ENCODE measurements around the gene ESPL1. TPM values are rescaled to one million over a fixed set of nuclear protein-coding genes. Genes with fewer than 3 reads are reported as not detected.

Gene ESPL1
- total RNA-seq, 1 donor from 2014 or later: 6.7 TPM

DNA sequence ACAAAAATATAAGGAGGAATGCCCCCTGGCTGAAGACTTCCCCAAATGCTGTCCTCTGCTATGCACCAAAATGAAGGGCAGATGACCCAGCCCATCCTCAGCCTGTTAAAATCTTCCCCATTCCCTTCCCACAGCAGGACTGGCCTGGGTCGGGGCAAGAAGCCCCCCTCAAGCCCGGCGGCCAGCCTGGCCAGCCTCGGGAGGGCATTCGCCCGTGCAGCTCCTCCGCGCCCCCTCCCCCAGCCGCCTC, 36.5 kb upstream of the ESPL1 start:
- DNase-seq (ENCODE audit: low read depth, low spot score): no peak

DNA sequence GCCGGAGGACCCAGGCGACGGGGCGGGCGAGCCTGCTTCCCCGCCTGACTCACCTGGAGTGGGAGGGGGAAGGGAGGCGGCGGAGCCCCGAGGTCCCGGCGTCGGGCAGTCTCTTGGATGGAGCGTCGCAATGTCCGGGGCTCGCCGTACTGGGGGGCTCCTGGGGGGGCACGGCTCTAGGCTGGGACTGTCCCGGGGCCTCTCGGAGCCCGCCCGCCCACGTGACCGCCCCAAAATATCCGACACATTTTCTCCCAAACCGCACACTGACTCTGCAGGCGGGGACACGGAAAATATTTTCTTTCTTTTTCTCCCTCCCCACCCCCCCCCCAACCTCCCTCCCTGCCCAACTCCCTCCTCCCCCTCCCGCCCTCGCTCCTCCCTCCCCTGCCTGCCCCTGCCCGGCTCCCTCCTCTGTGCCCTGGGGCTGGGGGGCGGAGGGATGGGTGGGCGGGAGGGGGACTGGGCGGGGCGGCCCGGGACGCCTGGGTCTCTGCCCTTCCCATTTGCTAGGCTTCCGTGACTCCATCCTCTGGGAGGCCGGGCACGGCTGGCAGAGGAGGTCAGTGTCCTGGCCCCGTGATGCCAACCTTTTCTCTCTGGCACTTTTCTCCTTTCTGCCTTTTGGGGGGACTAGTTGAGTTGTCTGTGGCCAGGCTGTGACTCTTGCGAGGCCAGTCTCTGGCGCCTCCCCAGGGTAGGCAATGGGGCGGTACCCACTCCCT, 36.0 kb upstream of the ESPL1 start, which contains the start of gene RARG:
Gene RARG, minus strand, starts transcription at position 289 of the 725 bp plus-strand sequence. CDS start 4,664 bp downstream, outside the sequence.
- no peak for DNase-seq (ENCODE audit: low read depth, low spot score)

GRCh38 chr12:53232646-53233461, 35.2 kb upstream of the ESPL1 start:
- no peak for DNase-seq (ENCODE audit: low read depth, low spot score)

DNA sequence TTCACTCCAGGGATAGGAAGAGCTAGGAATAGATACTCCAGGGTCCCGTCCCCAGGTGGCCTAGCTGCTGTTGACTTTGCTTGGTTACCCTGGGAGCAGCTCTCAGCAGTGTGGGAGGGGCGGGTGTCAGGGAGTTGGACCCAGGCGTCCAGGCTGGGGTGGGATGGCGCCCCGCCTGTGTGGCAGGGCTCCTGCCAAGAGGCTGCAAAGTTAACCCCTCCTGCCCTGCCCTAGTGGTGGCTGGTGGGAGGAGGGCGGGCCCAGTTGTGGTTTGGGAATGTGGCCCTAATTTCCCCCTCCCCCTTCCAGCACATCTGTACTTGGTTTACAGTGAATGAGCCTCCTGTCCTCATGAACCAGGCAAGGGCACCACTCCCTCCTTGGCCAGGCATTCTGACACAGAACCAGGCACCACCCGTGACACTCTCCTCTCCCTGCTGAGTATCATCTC, 34.4 kb upstream of the ESPL1 start:
- DNase-seq (ENCODE audit: low read depth, low spot score): no peak

DNA sequence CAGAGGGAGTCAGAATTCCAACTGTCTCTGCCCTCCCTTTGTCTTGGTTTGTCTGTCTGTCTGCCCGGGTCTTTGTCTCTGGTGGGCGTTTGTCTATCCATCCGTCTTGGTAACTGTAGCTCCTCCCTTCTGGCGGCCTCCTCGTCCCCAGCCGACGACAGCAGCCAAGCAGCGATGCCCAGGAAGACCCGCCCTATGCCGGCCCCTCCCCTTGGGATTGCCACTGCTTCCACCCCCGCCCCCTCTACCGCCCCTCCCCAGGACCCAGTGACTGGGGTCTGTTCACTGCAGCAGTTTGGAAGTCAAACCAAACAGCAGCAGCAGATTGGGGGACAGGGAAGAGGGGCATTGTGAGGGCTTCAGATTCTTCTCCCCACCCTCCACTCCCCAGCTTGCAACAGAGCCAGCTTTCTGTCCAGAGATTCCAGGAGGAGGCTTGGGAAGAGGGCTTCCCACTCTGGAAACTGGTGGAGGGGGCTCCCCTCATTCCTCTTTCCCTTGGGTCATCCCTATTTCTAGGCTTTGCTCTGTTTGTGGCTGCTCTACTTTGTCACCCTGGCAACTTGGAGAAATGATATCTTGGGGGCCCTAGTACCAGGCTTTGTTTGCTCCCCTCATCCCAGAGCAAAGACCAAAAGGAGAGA, 33.7 kb upstream of the ESPL1 start:
- no peak for DNase-seq (ENCODE audit: low read depth, low spot score)

DNA sequence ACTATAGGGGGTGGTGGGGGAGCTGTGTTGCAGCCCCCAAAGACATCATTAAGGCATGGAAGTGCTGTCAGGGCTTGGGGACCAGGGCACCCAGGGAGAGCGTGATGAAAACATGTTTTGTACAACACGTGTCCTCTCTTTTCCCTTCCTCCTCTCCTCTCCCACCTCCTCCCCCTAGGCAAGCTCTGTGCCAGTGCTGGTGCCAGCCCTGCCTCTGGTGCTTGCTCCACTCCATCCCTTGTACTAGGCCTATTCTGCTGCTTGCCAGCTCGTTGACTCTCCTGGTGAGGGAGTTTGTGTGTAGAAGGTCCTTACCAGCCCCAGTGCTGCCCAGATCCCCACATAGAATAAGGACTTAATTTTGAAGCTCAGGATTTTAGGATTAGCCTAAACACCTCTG, 32.9 kb upstream of the ESPL1 start:
- no peak for DNase-seq (ENCODE audit: low read depth, low spot score)

- no peak for DNase-seq (ENCODE audit: low read depth, low spot score)
Measured at GRCh38 chr12:53235742-53236442, 32.2 kb upstream of the ESPL1 start.

GRCh38 chr12:53236443-53237111, 31.5 kb upstream of the ESPL1 start:
- no peak for DNase-seq (ENCODE audit: low read depth, low spot score)

DNA sequence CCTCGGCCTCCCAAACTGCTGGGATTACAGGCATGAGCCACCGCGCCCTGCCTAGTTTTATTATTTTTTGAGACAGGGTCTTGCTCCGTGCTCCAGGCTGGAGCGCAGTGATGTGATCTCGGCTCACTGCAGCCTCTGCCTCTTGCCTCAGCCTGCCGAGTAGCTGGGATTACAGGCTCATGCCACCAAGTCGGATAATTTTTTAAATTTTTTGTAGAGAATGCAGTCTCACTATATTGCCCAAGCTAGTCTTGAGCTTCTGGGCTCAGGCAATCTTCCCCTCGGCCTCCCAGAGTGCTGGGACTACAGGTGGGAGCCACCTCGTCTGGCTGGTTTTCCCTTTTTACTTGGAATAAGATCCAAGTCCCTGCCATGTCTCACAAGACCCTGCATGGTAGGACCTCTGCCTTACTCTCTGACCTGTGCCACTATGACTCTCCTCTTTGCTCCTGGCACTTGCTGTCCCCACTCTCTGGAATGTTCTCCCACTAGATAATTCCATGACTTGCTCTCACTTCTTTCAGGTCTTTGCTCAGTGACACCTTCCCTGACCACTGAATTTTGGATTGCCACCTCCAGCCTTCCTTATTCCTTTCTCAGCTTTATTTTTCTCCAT, 28.3 kb upstream of the ESPL1 start:
- no peak for DNase-seq (ENCODE audit: low read depth, low spot score)

- DNase-seq (ENCODE audit: low read depth, low spot score): no peak
Measured at GRCh38 chr12:53241623-53242412, 26.3 kb upstream of the ESPL1 start.

DNA sequence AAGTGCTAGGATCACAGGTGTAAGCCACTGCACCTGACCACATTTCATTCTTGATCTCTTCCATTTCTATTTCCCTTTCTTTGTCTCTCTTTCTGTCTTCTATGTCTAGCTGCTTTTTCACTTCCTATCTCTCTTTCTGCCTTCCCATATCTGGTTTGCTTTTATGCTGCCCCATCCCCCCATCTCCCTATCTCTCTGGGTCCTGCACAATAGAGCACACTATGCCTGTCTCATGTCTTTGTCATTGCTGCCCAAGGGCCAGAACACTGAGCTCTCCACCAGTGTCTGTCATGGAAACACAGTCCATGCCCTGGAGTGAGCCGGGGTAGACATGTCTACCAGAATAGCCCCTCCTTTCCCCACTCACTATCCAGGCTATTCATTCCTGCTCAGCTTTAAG, 23.8 kb upstream of the ESPL1 start:
- DNase-seq (ENCODE audit: low read depth, low spot score): no peak

DNA sequence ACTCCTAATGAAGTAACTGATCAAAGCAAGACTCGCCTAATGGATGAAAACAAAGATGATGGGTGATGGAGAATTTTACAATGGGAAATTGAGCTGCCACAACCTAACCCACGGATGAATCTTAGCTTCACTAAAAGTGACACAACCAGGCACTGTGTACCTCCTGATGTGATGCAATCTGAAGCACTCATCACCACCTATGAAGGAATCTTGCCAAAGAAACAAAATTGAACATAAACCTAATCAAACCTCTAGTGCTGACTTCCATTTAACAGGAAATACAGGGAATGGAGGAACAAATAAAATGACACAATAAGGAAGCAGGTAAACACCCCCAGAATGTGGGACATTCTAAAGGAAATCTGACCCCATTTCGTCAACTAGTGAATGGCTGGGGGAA, 22.8 kb upstream of the ESPL1 start:
- DNase-seq (ENCODE audit: low read depth, low spot score): no peak

DNA sequence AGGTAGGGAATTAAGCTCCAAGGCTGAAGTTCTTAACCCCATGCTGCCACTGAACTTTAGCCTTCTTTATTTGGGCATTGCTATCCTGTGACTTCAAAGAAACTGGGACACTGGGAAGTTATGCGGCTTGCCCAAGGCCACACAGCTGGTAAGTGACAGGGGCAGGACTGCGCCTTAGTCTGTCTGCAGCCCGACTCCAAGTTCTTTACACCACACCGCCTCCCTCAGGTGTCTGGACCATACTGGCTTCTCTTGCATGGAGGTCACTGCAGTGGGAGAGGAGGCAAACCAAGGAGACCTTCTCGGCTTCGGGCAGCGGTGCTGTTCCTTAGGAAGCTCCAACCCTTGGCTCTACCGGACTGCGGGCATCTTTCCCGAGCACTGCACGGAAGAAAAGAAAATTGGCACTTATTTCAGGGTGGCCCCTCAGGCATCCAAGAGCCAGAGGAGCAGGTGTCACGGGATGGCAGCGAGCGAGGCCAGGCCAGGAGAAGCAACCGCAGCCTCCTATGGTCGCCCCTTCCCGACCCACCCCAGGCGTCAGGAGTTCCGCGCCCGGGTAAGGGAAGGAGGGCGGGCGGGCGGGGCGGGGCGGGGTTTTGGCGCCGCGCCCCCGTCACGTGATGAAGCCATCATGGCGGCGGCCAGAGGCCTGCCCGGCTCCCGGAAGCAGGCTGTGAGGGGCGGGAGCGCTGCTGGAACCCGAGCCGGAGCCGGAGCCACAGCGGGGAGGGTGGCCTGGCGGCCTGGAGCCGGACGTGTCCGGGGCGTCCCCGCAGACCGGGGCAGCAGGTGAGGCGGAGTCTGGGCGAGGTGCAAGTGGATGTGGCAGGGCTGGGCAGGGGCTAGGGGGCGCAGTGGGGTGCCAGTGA, 16.4 kb upstream of the ESPL1 start:
- no peak for DNase-seq (ENCODE audit: low read depth, low spot score)

DNA sequence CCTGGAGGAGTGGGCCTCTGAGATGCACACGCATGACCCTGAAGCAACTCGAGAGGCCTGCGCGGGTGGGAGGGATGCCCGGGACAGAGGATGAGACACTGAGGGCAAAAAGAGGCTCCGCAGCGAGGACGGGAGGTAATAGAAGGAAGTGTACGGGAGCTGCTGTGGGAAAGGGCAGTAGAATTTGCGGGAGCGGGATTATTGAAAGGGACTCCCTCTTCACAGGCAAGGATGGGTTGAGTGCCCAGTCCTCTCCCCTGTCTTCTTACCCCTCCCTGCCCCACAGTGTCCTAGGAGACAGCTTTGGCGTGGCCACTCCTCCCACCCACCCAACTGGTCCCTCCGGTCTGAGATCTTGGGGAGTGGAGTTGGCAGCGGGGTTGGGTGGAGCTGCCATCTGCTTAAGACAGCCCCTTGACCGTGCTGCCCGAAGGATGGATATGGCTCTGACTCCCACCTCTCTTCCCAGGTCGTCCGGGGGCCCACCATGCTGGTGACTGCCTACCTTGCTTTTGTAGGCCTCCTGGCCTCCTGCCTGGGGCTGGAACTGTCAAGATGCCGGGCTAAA, 15.7 kb upstream of the ESPL1 start:
- DNase-seq (ENCODE audit: low read depth, low spot score): no peak

DNA sequence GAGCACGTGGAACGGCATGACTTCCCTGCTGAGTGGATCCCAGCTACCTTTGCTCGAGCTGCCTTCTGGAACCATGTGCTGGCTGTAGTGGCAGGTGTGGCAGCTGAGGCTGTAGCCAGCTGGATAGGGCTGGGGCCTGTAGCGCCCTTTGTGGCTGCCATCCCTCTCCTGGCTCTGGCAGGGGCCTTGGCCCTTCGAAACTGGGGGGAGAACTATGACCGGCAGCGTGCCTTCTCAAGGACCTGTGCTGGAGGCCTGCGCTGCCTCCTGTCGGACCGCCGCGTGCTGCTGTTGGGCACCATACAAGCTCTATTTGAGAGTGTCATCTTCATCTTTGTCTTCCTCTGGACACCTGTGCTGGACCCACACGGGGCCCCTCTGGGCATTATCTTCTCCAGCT, 14.8 kb upstream of the ESPL1 start:
- no peak for DNase-seq (ENCODE audit: low read depth, low spot score)

DNA sequence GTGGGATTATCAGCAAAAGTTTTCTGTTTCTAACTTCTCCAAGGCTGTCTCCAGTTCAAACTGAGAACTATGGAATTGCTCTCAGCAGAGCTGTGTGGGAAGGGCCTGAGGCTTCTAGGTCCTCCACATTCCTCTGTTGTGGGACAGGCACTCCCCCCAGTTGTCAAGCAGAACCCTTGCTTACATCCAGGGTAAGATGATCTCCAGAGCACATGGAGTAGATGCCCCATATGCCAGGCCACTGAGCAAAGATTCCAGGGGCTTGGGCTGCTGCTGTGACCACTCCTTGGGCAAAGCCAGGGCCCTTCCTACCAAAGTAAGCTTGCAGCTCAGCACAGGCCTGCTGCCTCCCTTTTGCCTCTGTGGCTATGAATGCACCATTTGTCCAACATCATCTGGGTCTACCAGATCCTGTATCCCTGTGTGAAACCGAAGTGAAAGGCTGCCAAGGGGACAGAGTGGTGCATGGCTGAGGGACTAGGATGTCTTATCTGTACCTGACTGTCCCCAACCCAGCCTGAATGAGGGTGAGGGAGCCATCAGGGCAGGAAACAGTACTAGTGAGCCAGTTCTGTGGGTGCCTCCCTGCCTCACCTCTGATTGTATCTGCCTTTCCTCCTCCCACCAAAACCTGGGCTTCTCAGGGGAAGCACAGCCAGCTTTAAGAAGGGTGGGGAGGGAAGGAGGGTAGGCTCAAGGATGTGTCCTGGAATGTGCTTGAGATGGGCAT, 13.1 kb upstream of the ESPL1 start:
- no peak for DNase-seq (ENCODE audit: low read depth, low spot score)

DNA sequence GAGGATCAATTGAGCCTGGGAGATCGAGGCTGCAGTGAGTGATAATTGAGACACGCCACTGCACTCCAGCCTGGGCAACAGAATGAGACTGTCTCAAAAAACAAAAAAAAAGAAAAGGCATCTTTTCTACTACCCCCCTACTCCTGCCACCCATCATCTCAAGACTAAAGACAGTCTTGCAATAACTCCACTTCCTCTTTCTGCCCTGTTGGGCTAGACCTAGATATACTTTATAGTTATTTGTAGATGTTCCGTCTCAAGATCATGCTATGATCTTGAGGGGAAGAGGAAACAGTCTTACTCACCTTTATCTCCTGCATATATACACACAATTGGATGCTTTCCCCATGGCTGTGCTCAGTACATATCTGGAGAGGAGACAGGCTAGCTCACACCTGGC, 12.1 kb upstream of the ESPL1 start:
- no peak for DNase-seq (ENCODE audit: low read depth, low spot score)
